ENCODE results near the gene UNC80.

- TF ChIP-seq EZH2 (IDR thresholded peaks at IDR 0.05; ENCODE audit: borderline replicate concordance, low read depth, low read length, severe bottlenecking) (no peak), CTCF (IDR thresholded peaks at IDR 0.05; ENCODE audit: borderline replicate concordance, extremely low read depth, low read length, poor library complexity, severe bottlenecking) (no peak)
Measured at GRCh38 chr2:209943776-209944175, 172.1 kb downstream of the UNC80 start.
